ENCODE data around the gene BRWD1.

BRWD1 gene

GRCh38 chr21:39311164-39311563 is 2.3 kb downstream of the BRWD1 start:
- TF ChIP-seq, protein P1, sequence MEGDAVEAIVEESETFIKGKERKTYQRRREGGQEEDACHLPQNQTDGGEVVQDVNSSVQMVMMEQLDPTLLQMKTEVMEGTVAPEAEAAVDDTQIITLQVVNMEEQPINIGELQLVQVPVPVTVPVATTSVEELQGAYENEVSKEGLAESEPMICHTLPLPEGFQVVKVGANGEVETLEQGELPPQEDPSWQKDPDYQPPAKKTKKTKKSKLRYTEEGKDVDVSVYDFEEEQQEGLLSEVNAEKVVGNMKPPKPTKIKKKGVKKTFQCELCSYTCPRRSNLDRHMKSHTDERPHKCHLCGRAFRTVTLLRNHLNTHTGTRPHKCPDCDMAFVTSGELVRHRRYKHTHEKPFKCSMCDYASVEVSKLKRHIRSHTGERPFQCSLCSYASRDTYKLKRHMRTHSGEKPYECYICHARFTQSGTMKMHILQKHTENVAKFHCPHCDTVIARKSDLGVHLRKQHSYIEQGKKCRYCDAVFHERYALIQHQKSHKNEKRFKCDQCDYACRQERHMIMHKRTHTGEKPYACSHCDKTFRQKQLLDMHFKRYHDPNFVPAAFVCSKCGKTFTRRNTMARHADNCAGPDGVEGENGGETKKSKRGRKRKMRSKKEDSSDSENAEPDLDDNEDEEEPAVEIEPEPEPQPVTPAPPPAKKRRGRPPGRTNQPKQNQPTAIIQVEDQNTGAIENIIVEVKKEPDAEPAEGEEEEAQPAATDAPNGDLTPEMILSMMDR (IDR thresholded peaks at IDR 0.05; ENCODE audit: low read depth, low read length, poor library complexity, severe bottlenecking), result no peak
- no peak for TF ChIP-seq EZH2phosphoT487 (IDR thresholded peaks at IDR 0.05; ENCODE audit: borderline replicate concordance, low read length)
- peaks cover 82% of the 10 kb centered on the region for H3K79me2 ChIP-seq (ENCODE audit: control insufficient read depth, low read length)
- H4K20me1 ChIP-seq (ENCODE audit: control insufficient read depth, insufficient read depth, low read depth, low read length), result peaks cover 17% of the 10 kb centered on the region
- H3K27ac ChIP-seq (ENCODE audit: low read depth, low read length), result no peak overlapping the region
- no peaks in the 10 kb centered on the region for H3K27me3 ChIP-seq (ENCODE audit: control insufficient read depth, low read length)
- peaks cover 65% of the 10 kb centered on the region for H3K4me1 ChIP-seq (ENCODE audit: control insufficient read depth, low read length)
- peaks cover 19% of the 10 kb centered on the region for H3F3A ChIP-seq (ENCODE audit: control insufficient read depth, insufficient read depth)
- H3K9me2 ChIP-seq (replicated peaks; ENCODE audit: control insufficient read depth, low read length), result no peaks in the 10 kb centered on the region
- peaks cover 69% of the 10 kb centered on the region for H3K36me3 ChIP-seq (ENCODE audit: control insufficient read depth, low read length)
- H3K4me2 ChIP-seq (ENCODE audit: low read length), result peak overlapping the region; percentile 97
- H3K9me3 ChIP-seq (ENCODE audit: control insufficient read depth, insufficient read depth, low read length), result no peaks in the 10 kb centered on the region
- peak overlapping the region; percentile 87 for H3K4me3 ChIP-seq (ENCODE audit: low read length)

GRCh38 chr21:39307466-39307865 is 6.0 kb downstream of the BRWD1 start:
- Histone ChIP-seq H3K4me3 (ENCODE audit: low read length) (no peak overlapping the region), H3K27me3 (ENCODE audit: control insufficient read depth, low read length) (no peaks in the 10 kb centered on the region), H3K79me2 (ENCODE audit: control insufficient read depth, low read length) (peaks cover 98% of the 10 kb centered on the region), H3K4me1 (ENCODE audit: control insufficient read depth, low read length) (peaks cover 46% of the 10 kb centered on the region), H3K36me3 (ENCODE audit: control insufficient read depth, low read length) (peaks cover 91% of the 10 kb centered on the region), H3K9me3 (ENCODE audit: control insufficient read depth, insufficient read depth, low read length) (no peaks in the 10 kb centered on the region), H3K27ac (ENCODE audit: low read depth, low read length) (no peak overlapping the region), H3F3A (ENCODE audit: control insufficient read depth, insufficient read depth) (peaks cover 2% of the 10 kb centered on the region), H3K4me2 (ENCODE audit: low read length) (no peak overlapping the region), H4K20me1 (ENCODE audit: control insufficient read depth, insufficient read depth, low read depth, low read length) (peaks cover 17% of the 10 kb centered on the region), H3K9me2 (replicated peaks; ENCODE audit: control insufficient read depth, low read length) (no peaks in the 10 kb centered on the region)
- no peak for TF ChIP-seq EZH2phosphoT487 (IDR thresholded peaks at IDR 0.05; ENCODE audit: borderline replicate concordance, low read length)
- TF ChIP-seq, protein P1 (IDR thresholded peaks at IDR 0.05; ENCODE audit: low read depth, low read length, poor library complexity, severe bottlenecking), result no peak

DNA sequence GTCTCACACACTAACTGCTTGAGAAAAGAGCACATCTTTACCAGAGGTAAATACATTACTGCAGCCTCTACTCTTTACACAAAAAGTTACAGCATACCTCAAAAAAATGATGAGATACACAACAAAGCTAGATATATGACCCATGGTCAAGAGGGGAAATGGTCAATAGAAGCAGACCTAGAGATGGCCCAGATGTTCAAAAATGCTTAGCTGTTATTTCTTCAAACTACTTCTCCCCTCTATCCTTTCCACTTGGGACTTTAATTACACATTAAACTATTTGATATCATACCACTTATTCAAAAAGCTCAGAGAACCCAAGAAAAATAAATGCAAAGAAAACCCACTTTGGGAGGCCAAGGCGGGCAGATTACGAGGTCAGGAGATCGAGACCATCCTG is 12.8 kb downstream of the BRWD1 start:
- no peaks in the 10 kb centered on the region for H3K27me3 ChIP-seq (ENCODE audit: control insufficient read depth, low read length)
- H3K79me2 ChIP-seq (ENCODE audit: control insufficient read depth, low read length), result peaks cover 97% of the 10 kb centered on the region
- peaks cover 92% of the 10 kb centered on the region for H3K36me3 ChIP-seq (ENCODE audit: control insufficient read depth, low read length)
- H3F3A ChIP-seq (ENCODE audit: control insufficient read depth, insufficient read depth), result peaks cover 7% of the 10 kb centered on the region; the same call in 1 of the 2 replicates
- no peak overlapping the region for H3K4me2 ChIP-seq (ENCODE audit: low read length)
- H3K4me3 ChIP-seq (ENCODE audit: low read length), result no peak overlapping the region
- no peaks in the 10 kb centered on the region for H3K9me2 ChIP-seq (replicated peaks; ENCODE audit: control insufficient read depth, low read length)
- no peak overlapping the region for H3K27ac ChIP-seq (ENCODE audit: low read depth, low read length)
- TF ChIP-seq EZH2phosphoT487 (IDR thresholded peaks at IDR 0.05; ENCODE audit: borderline replicate concordance, low read length), result no peak
- TF ChIP-seq, protein P1 (IDR thresholded peaks at IDR 0.05; ENCODE audit: low read depth, low read length, poor library complexity, severe bottlenecking), result no peak
- H4K20me1 ChIP-seq (ENCODE audit: control insufficient read depth, insufficient read depth, low read depth, low read length), result peaks cover 7% of the 10 kb centered on the region; the same call in 1 of the 2 replicates
- peaks cover 32% of the 10 kb centered on the region for H3K4me1 ChIP-seq (ENCODE audit: control insufficient read depth, low read length)
- no peaks in the 10 kb centered on the region for H3K9me3 ChIP-seq (ENCODE audit: control insufficient read depth, insufficient read depth, low read length)
